Lower leg skin (tissue), 3 donors: Measurements from ENCODE around the gene SSRP1.

ENCODE experiments used
- POLR2A ChIP-seq, 2 donors: fragments of 450-650 bp; IDR thresholded peaks; one replicate each; pipeline ENCODE4 v1.6.1; 2016 to 2017; ENCODE audit warnings: antibody characterized with exemption in 2 of 2, mild to moderate bottlenecking in 1 of 2, moderate library complexity in 1 of 2
- TF ChIP-seq, protein P1 (sequence below), 3 donors: fragments of 450-650 bp; IDR thresholded peaks; one replicate each; pipeline ENCODE4 v1.5.1; 2016; ENCODE audit warnings: antibody characterized with exemption in 3 of 3, mild to moderate bottlenecking in 3 of 3, moderate library complexity in 2 of 3

GRCh38 chr11:57374966-57375365, 39.3 kb upstream of the SSRP1 start:
- TF ChIP-seq, protein P1, sequence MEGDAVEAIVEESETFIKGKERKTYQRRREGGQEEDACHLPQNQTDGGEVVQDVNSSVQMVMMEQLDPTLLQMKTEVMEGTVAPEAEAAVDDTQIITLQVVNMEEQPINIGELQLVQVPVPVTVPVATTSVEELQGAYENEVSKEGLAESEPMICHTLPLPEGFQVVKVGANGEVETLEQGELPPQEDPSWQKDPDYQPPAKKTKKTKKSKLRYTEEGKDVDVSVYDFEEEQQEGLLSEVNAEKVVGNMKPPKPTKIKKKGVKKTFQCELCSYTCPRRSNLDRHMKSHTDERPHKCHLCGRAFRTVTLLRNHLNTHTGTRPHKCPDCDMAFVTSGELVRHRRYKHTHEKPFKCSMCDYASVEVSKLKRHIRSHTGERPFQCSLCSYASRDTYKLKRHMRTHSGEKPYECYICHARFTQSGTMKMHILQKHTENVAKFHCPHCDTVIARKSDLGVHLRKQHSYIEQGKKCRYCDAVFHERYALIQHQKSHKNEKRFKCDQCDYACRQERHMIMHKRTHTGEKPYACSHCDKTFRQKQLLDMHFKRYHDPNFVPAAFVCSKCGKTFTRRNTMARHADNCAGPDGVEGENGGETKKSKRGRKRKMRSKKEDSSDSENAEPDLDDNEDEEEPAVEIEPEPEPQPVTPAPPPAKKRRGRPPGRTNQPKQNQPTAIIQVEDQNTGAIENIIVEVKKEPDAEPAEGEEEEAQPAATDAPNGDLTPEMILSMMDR (IDR thresholded peaks at IDR 0.05): no peak
- TF ChIP-seq POLR2A (IDR thresholded peaks at IDR 0.05): no peak
